Psoas muscle (tissue), 8 donors: ENCODE results near the gene ZNF132. TPM values are rescaled to one million over a fixed set of nuclear protein-coding genes. Genes with fewer than 3 reads are reported as not detected.
A peak's percentile ranks its signal among the peaks of the same experiment; 100 is the strongest.
"Not testable (repeated sequence)": the region's sequence is repeated elsewhere in the genome, so short reads cannot be mapped to it uniquely, and the experiment has no call there.

Experiments
- ATAC-seq, 4 donors: fragments of 200-7000 bp; cut with Tn5 transposase; one replicate each; pipeline ENCODE4 v1.9.1; 2020; ENCODE audit warnings: moderate library complexity in 3 of 4, mild to moderate bottlenecking in 2 of 4
- DNase-seq, 2 donors: peaks; one replicate each; pipeline ENCODE4 v3.0.0-alpha.2; 2020
- H3K27ac ChIP-seq: fragments of 200-600 bp; one replicate; pipeline ENCODE4 v1.8.0; 2022
- H3K27me3 ChIP-seq, 3 donors: fragments of 200-600 bp in 1 of 3; one replicate each; pipeline versions ENCODE4 v1.6.1 to v1.8.0; 2013 to 2022; ENCODE audit warnings: low read length in 2 of 3, mild to moderate bottlenecking in 2 of 3, moderate library complexity in 1 of 3; ENCODE audit not compliant: insufficient read depth in 3 of 3
- H3K36me3 ChIP-seq, 2 donors: fragments of 200-600 bp in 1 of 2; one replicate each; pipeline versions ENCODE4 v1.6.1 to v1.8.0; 2013 to 2022; ENCODE audit warnings: low read depth in 1 of 2, mild to moderate bottlenecking in 1 of 2, moderate library complexity in 1 of 2; ENCODE audit not compliant: insufficient read depth in 1 of 2
- H3K4me1 ChIP-seq: fragments of 200-600 bp; one replicate; pipeline ENCODE4 v1.8.0; 2022
- H3K4me3 ChIP-seq: fragments of 200-600 bp; one replicate; pipeline ENCODE4 v1.8.0; 2022; ENCODE audit warnings: mild to moderate bottlenecking
- H3K9me3 ChIP-seq: fragments of 200-600 bp; one replicate; pipeline ENCODE4 v1.8.0; 2022
- CTCF ChIP-seq: fragments of 200-600 bp; IDR thresholded peaks from one replicate; pipeline ENCODE4 v1.8.0; 2022; ENCODE audit warnings: antibody characterized with exemption
- WGBS, 3 donors: extraction: QIAGEN DNeasy Blood & Tissue Kit; methylation state at CpG; one replicate each; pipeline versions ENCODE4 v1.1.6 to v1.1.7; 2013; 5-methylcytosine and 5-hydroxymethylcytosine counted together
- intact Hi-C, 2 donors: fragments of 100-400 bp; cut with DNase I; formaldehyde crosslinking; loops; one replicate each; pipeline versions ENCODE4 v1.11.0 to v1.14.2; 2022
- polyA plus RNA-seq, 3 donors: library from polyadenylated mRNA; stranded (reverse); fragments of 200-250 nt; gene quantifications; one replicate each; pipeline ENCODE4 v1.2.3, GENCODE V29; 2013
- total RNA-seq, 4 donors: library from RNA; stranded (reverse); fragmentation: NEBNext Ultra II Directional in 2 of 4; extraction: Animal tissue kit (Norgen Biotek cat#: 25700) in 2 of 4; gene quantifications; one replicate each; pipeline versions ENCODE4 v1.2.1 to v1.2.4, GENCODE V29; 2021 to 2023
- donor health status: healthy with polysubstance abuse.
- donor health status: DM: no; HTN: no; CAD: no; lungs with moderate emphysema.
- donor health status: Bipolar disorder and iron deficiency.
- donor health status: healthy.
- donor health status: DM: yes; HTN: yes; CAD: no.
- donor health status: DM: no; HTN: no; CAD: no.
- donor health status: DM: no; HTN: no; CAD: no.
- donor health status: DM: yes; HTN: yes; CAD: no.

Gene ZNF132
- total and polyA plus RNA-seq, 7 donors, result 1.4 to 5.2 (median 2.7) TPM

GRCh38 chr19:58406818-58407657 lies 32.9 kb downstream of the ZNF132 start:
- TF ChIP-seq CTCF, result peak; percentile 37
- ATAC-seq, result no peak
- no peak for DNase-seq
- peaks cover 11% of the 10 kb centered on the region for H3K4me1 ChIP-seq
- intact Hi-C loops, result no loop called here
- no peaks in the 10 kb centered on the region for H3K27me3 ChIP-seq
- peaks cover 0 to 6% of the 10 kb centered on the region in 2 donors for H3K36me3 ChIP-seq
- 56 to 57% (median 57%) methylated on average over 9 to 10 of the region's 10 CpGs for WGBS, 3 donors
- H3K27ac ChIP-seq, result peak overlapping the region; percentile 79
- peak overlapping the region; percentile 86 for H3K4me3 ChIP-seq
- no peaks in the 10 kb centered on the region for H3K9me3 ChIP-seq

DNA sequence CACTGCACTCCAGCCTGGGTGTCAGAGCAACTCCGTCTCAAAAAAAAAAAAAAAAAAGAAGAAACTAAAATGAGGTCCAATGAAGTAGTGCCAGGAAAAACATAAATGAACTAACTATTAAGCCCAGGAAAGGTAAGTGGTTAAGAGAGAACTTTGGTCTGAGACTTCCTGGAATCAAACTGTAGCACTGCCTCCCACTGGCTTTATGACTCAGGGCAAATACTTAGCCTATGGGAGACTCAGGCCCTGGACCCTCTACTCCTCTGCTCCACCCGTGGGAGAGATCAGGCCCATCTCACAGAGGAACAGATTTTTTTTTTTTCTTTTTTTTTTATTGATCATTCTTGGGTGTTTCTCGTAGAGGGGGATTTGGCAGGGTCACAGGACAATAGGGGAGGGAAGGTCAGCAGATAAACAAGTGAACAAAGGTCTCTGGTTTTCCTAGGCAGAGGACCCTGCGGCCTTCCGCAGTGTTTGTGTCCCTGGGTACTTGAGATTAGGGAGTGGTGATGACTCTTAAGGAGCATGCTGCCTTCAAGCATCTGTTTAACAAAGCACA lies 36.0 kb downstream of the ZNF132 start:
- DNase-seq, H3K27me3 ChIP-seq, H3K27ac ChIP-seq, ATAC-seq, H3K36me3 ChIP-seq, H3K9me3 ChIP-seq, intact Hi-C loops, H3K4me3 ChIP-seq: not testable (repeated sequence)
- 70 to 74% (median 72%) methylated on average over 4 to 5 of the region's 5 CpGs for WGBS, 3 donors
- peaks cover 13% of the 10 kb centered on the region for H3K4me1 ChIP-seq

DNA sequence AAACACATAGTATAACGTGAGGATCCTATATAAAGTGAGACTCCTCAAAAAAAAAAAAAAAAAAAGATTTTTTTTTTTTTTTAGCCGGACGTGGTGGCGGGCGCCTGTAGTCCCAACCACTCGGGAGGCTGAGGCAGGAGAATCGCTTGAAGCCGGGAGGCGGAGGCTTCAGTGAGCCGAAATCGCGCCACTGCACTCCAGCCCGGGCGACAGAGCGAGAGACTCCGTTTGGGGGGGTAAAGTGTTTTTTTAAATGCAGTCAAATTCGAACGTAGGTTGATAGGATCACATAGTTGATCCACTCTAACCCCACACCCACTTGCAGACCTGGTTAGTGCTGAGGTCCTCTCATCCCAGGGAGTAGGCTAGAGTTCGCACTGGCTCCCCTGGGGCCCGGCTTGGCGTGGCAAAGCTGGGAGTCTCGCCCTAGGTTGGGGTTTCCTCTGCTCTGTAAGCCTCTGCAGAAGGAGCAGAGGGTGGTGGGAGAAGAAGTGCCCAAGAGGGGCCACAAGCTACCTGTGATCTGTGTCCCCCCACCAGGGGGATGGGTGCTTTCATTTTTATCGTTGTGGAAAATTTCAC lies 38.0 kb downstream of the ZNF132 start:
- H3K27me3 ChIP-seq, result peaks cover 0 to 9% (median 3%) of the 10 kb centered on the region in 3 donors
- ATAC-seq (no peak), DNase-seq (no peak)
- WGBS, 3 donors, result 22 to 31% (median 23%) methylated on average over 19 to 23 of the region's 23 CpGs
- no peaks in the 10 kb centered on the region for H3K36me3 ChIP-seq
- H3K4me3 ChIP-seq, result peak overlapping the region; percentile 69
- no peak for TF ChIP-seq CTCF
- H3K27ac ChIP-seq, result no peak overlapping the region
- intact Hi-C loops, result loop anchor here in 1 of 2 donors (2.0 kb wide), 1 partner anchor 17 kb away; no protein-coding TSS in a partner anchor
- peaks cover 8% of the 10 kb centered on the region for H3K4me1 ChIP-seq
- H3K9me3 ChIP-seq, result no peaks in the 10 kb centered on the region

DNA sequence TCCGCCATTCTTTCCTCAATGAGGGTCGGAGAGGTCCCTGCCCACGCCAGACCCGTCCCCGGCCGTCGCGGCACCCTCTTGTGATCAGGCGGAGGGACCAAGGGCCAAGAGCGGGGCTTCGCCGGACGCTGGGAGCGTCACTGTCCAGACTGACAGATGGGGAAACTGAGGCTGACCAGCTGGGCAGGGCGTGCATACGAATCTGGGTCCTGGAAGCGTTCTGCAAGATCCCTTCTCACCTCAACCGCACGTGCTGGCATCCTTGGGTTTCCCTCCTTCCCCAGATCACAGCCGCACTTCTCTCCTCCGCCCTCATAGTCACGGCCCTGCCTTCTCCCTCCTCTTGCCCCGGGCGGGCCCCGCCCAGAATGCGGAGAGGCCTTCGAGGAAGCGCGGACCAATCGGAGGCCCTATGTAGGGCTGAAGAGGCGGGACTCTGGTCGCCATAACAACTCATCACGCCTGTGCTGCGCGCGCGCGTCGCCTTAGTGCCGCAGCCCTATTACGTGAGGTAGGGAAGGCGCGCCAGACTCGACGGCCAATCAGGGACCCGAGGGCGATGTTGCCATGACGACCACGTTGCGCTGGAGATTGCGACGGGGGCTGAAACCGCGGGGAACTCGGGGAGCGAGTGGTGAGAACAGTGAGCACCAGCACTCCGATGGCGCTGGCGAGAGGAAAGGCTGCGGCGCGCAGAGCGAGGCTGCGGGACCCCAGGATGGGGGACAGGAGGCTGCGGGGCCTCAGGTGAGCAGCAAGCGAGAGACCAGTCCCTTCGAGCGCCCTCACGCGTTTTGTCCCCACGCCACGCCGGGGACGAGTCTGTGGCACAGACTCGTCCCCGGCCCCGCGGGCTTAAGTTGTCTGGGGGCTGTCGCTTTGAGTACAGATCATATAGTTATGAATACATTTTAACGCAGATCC lies 38.8 kb downstream of the ZNF132 start:
- H3K4me1 ChIP-seq, result peaks cover 8% of the 10 kb centered on the region
- 1 to 2% (median 1%) methylated on average over 72 to 80 of the region's 80 CpGs for WGBS, 3 donors
- H3K4me3 ChIP-seq, result peak overlapping the region; percentile 69
- no peak for TF ChIP-seq CTCF
- H3K36me3 ChIP-seq, result no peaks in the 10 kb centered on the region
- peak; percentile 99 to 100 (median 100) for ATAC-seq
- H3K27ac ChIP-seq, result peak overlapping the region; percentile 53
- peak; percentile 99 to 100 for DNase-seq
- H3K9me3 ChIP-seq, result no peaks in the 10 kb centered on the region
- intact Hi-C loops, result loop anchor here in 1 of 2 donors (2.0 kb wide), 1 partner anchor 16 kb away; no protein-coding TSS in a partner anchor
- H3K27me3 ChIP-seq, result peaks cover 0 to 13% (median 8%) of the 10 kb centered on the region in 3 donors
